Esophagus muscularis mucosa (tissue), 4 donors: ENCODE results near the gene FAM131A. TPM values are rescaled to one million over a fixed set of nuclear protein-coding genes. Genes with fewer than 3 reads are reported as not detected.

ENCODE experiments used
- DNase-seq: peaks from one replicate; pipeline ENCODE4 v3.0.0-alpha.2; 2017; ENCODE audit errors: extremely low spot score
- H3K27ac ChIP-seq, 4 donors: fragments of 200-600 bp; sonication (generic); replicated peaks in 1 of 4; 1 replicate in 3 of 4; 2 replicates in 1 of 4; pipeline ENCODE4 v1.5.1; 2016 to 2019; ENCODE audit warnings: mild to moderate bottlenecking in 1 of 4
- H3K27me3 ChIP-seq, 4 donors: fragments of 200-600 bp; sonication (generic); one replicate each; pipeline versions ENCODE4 v1.5.1 to v1.6.0; 2016 to 2019
- H3K36me3 ChIP-seq, 4 donors: fragments of 200-600 bp; sonication (generic); one replicate each; pipeline ENCODE4 v1.5.1; 2016 to 2019
- H3K4me1 ChIP-seq, 4 donors: fragments of 200-600 bp; sonication (generic); one replicate each; pipeline ENCODE4 v1.5.1; 2016 to 2019
- H3K4me3 ChIP-seq, 4 donors: fragments of 200-600 bp; sonication (generic); 1 replicate in 2 of 4; 2 replicates in 2 of 4; pipeline ENCODE4 v1.5.1; 2016 to 2019; ENCODE audit warnings: mild to moderate bottlenecking in 4 of 4, moderate library complexity in 1 of 4
- H3K9me3 ChIP-seq, 4 donors: fragments of 200-600 bp; sonication (generic); 1 replicate in 3 of 4; 2 replicates in 1 of 4; pipeline ENCODE4 v1.5.1; 2016 to 2019
- CTCF ChIP-seq, 3 experiments: fragments of 200-600 bp in 2 of 3; fragments of 450-650 bp in 1 of 3; sonication (generic) in 2 of 3; IDR thresholded peaks; one replicate each; pipeline ENCODE4 v1.5.1; 2017 to 2019; ENCODE audit warnings: antibody characterized with exemption in 3 of 3, mild to moderate bottlenecking in 2 of 3, moderate library complexity in 1 of 3
- EP300 ChIP-seq: sonication (generic); formaldehyde crosslinking; IDR thresholded peaks from one replicate; pipeline ENCODE4 v1.6.1; 2017; ENCODE audit warnings: antibody characterized with exemption
- POLR2A ChIP-seq: fragments of 450-650 bp; IDR thresholded peaks from one replicate; pipeline ENCODE4 v1.6.1; 2017; ENCODE audit warnings: antibody characterized with exemption, moderate library complexity, mild to moderate bottlenecking, low read depth
- POLR2AphosphoS5 ChIP-seq, 2 donors: sonication (generic); formaldehyde crosslinking; IDR thresholded peaks; one replicate each; pipeline ENCODE4 v1.6.1; 2017; ENCODE audit warnings: antibody characterized with exemption in 2 of 2
- WGBS: methylation state at CpG from one replicate; pipeline ENCODE4 v1.1.5; 2018; 5-methylcytosine and 5-hydroxymethylcytosine counted together
- intact Hi-C: fragments of 100-400 bp; cut with DNase I; formaldehyde crosslinking; loops from one replicate; pipeline ENCODE4 v1.15.1; 2023
- total RNA-seq, 4 donors: library from RNA; depleted of rRNA; stranded (reverse); fragments of >200 nt; gene quantifications; one replicate each; pipeline versions ENCODE4 v1.1.0 to v1.2.1, GENCODE V29; 2016

The FAM131A gene
- total RNA-seq, 4 donors from 2014 or later = 40.3 to 71.0 (median 59.9) TPM

GRCh38 chr3:184291738-184292445 lies 45.5 kb upstream of the FAM131A start:
- Histone ChIP-seq H3K27ac (no peak overlapping the region), H3K4me1 (no peaks in the 10 kb centered on the region), H3K27me3 (peaks cover 0 to 34% (median 0%) of the 10 kb centered on the region in 4 donors), H3K9me3 (no peaks in the 10 kb centered on the region), H3K4me3 (no peak overlapping the region), H3K36me3 (no peaks in the 10 kb centered on the region)
- intact Hi-C loops = no loop called here
- TF ChIP-seq EP300 = no peak
- no peak for TF ChIP-seq CTCF (IDR thresholded peaks at IDR 0.05)
- TF ChIP-seq POLR2AphosphoS5 (IDR thresholded peaks at IDR 0.05) = no peak
- DNase-seq = no peak
- 92% methylated on average over 19 of the region's 21 CpGs for WGBS

GRCh38 chr3:184295771-184296170 lies 41.6 kb upstream of the FAM131A start:
- Histone ChIP-seq H3K4me3 (no peak overlapping the region), H3K27ac (no peak overlapping the region), H3K4me1 (peaks cover 12 to 21% (median 20%) of the 10 kb centered on the region in 4 donors), H3K27me3 (peaks cover 0 to 12% (median 0%) of the 10 kb centered on the region in 4 donors), H3K9me3 (no peaks in the 10 kb centered on the region), H3K36me3 (peaks cover 0 to 7% (median 5%) of the 10 kb centered on the region in 4 donors)
- intact Hi-C loops = loop anchor here (5.0 kb wide), 1 partner anchor 108 kb away; the partner anchor contains the start of gene ABCF3
- 66% methylated on average over 3 of the region's 3 CpGs for WGBS
- DNase-seq = no peak
- TF ChIP-seq EP300 (no peak), POLR2A (no peak), CTCF (IDR thresholded peaks at IDR 0.05) (no peak), POLR2AphosphoS5 (IDR thresholded peaks at IDR 0.05) (no peak)

GRCh38 chr3:184296616-184297015 lies 40.8 kb upstream of the FAM131A start:
- TF ChIP-seq EP300 (no peak), POLR2A (no peak), CTCF (IDR thresholded peaks at IDR 0.05) (no peak)
- 76% methylated on average over 7 of the region's 7 CpGs for WGBS
- intact Hi-C loops = loop anchor here (5.0 kb wide), 1 partner anchor 109 kb away; the partner anchor contains the start of gene ABCF3

GRCh38 chr3:184298759-184299487 lies 38.5 kb upstream of the FAM131A start, which contains the start of gene PSMD2:
Gene PSMD2 (plus strand): TSS chr3:184299241. CDS start chr3:184299267, 26 bp downstream.
- intact Hi-C loops = loop anchor here (5.0 kb wide), 1 partner anchor 112 kb away; the partner anchor contains the start of gene ABCF3
- Histone ChIP-seq H3K27me3 (no peaks in the 10 kb centered on the region), H3K36me3 (peaks cover 26 to 39% (median 37%) of the 10 kb centered on the region in 4 donors), H3K9me3 (no peaks in the 10 kb centered on the region), H3K4me1 (peaks cover 14 to 37% (median 23%) of the 10 kb centered on the region in 4 donors), H3K4me3 (peak within 1 kb of the TSS; percentile 81 to 90 (median 83)), H3K27ac (peak within 1 kb of the TSS; percentile 78 to 88 (median 82))
- DNase-seq = peak; percentile 99
- TF ChIP-seq POLR2AphosphoS5 (IDR thresholded peaks at IDR 0.05) (peak; percentile 91 to 93), POLR2A (peak; percentile 76), CTCF (IDR thresholded peaks at IDR 0.05) (no peak), EP300 (no peak)
- 0% methylated on average over 27 of the region's 78 CpGs for WGBS

More at GRCh38 chr3:184296616-184297015, 40.8 kb upstream of the FAM131A start:
- H3K27me3 ChIP-seq = peaks cover 0 to 9% (median 0%) of the 10 kb centered on the region in 4 donors
- H3K9me3 ChIP-seq = no peaks in the 10 kb centered on the region
- peaks cover 3 to 16% (median 14%) of the 10 kb centered on the region in 4 donors for H3K36me3 ChIP-seq
- peaks cover 14 to 28% (median 23%) of the 10 kb centered on the region in 4 donors for H3K4me1 ChIP-seq
- no peak for DNase-seq
- H3K4me3 ChIP-seq = no peak overlapping the region
- no peak overlapping the region for H3K27ac ChIP-seq
